HG02870 (cell line): ENCODE results near the gene FAM81A.
"Not testable (repeated sequence)": the region's sequence is repeated elsewhere in the genome, so short reads cannot be mapped to it uniquely, and the experiment has no call there.

Experiments used
- ATAC-seq: cut with Tn5 transposase; IDR thresholded peaks from one replicate; pipeline ENCODE4 v1.9.1; 2021; ENCODE audit warnings: mild to moderate bottlenecking, moderate library complexity; ENCODE audit not compliant: unreplicated experiment

FAM81A gene

GRCh38 chr15:59473226-59473625 is 35.2 kb downstream of the FAM81A start:
- no peak for ATAC-seq

DNA sequence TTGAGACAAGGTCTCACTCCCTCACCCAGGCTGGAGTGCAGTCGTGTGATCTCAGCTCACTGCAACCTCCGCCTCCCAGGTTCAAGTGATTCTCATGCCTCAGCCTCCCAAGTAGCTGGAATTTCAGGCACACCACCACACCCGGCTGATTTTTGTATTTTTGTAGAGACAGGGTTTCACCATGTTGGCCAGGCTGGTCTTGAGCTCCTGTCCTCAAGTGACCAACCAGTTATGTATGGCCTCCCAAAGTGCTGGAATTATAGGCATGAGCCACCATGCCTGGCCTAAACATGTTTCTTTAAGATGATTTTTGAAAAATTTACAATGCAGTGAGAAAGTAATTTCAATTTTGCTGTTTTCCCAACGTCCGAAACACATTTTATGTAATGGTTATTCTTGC is 37.2 kb downstream of the FAM81A start:
- not testable (repeated sequence) for ATAC-seq

- no peak for ATAC-seq
Observed at GRCh38 chr15:59484399-59484798, 46.4 kb downstream of the FAM81A start.

- no peak for ATAC-seq
Observed at GRCh38 chr15:59485036-59485435, 47.0 kb downstream of the FAM81A start.

GRCh38 chr15:59489485-59489884 is 51.5 kb downstream of the FAM81A start:
- ATAC-seq = not testable (repeated sequence)

- no peak for ATAC-seq
Observed at GRCh38 chr15:59491062-59491461, 53.1 kb downstream of the FAM81A start.

GRCh38 chr15:59492389-59493377 is 54.7 kb downstream of the FAM81A start:
- ATAC-seq = no peak

DNA sequence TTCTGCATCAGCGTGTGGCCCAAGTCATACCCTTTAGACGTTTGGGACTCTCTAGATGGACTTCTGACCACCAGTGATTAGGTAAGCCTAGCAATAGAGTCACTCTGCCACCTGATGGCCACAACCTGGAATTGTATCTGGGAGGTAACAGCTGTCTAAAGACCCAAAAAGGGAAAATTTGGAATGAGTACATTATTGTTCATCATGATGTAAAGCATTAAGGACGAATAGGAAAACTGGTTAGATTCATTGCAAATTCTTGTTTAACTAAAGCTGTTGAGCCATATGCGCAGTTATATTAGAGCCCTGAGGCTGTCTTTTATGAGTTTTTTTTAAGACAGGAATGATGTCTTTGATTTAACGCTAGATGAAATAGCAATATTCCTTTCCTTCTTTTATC is 63.6 kb downstream of the FAM81A start:
- ATAC-seq = no peak

DNA sequence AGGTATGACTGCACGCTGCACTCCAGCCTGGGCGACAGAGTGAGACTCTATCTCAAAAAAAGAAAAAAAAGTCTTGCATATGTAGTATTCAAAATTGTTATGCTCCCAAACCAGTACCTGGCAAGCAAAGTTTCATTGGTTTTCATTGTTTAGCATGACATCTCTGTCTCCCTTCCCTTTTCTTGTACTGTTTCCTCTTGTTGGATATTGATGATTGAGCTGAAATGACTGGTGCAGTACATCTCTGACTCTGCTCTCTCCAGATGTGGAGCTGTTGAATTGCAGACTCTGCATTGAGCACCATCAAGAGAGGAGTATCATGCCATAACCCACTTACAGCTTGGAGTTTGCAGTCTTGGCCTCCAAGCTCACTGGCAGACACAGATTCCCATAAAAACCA is 77.2 kb downstream of the FAM81A start:
- ATAC-seq = no peak

DNA sequence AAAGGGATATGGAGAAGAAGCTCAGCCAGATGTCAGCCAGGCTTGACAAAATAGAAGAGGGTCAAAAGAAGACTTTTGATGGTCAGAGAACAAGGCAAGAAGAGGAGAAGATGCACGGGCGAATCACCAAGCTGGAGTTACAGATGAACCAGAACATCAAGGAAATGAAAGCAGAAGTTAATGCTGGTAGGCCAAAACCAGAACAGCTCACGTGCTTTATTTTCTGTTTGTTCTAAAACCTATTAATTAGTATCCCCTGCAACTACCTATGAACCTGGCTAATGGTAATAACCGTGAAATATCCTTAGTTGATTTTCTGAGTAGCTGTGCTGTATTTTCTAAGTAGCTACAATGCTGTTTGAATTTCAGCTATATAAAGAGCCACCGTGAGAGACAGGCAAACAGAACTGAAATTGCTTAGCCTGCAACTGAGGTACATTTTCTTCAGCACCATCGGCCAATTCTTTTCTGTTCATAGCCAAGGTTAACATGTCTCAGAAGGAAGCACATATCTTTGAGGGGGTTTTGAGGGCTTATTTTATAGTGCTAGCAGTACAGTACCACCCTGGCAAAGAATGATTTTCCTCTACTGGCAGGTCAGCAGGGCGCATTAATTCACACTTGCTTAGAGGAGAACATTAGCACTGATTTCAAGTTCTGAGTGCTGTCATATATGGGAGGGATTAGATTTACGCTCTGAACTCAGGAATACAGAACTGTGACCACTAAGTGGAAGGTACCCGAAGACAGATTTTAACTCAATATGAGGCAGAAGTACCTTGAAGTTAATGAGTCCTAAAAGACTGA is 78.9 kb downstream of the FAM81A start:
- ATAC-seq = peak; percentile 49

DNA sequence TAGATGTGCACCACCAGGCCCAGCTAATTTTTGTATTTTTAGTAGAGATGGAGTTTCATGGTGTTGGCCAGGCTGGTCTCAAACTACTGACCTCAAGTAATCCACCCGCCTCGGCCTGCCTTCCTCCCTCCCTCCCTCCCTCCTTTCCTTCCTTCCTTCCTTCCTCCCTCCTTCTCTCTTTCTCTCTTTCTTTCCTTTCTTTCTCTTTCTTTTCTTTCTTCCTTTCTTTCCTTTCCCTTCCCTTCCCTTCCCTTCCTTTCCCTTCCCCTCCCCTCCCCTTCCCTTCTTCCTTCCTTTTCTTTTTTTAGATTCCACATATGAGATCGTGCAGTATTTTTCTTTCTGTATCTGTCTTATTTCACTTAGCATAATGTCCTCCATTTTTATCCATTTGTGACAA is 81.3 kb downstream of the FAM81A start:
- no peak for ATAC-seq

DNA sequence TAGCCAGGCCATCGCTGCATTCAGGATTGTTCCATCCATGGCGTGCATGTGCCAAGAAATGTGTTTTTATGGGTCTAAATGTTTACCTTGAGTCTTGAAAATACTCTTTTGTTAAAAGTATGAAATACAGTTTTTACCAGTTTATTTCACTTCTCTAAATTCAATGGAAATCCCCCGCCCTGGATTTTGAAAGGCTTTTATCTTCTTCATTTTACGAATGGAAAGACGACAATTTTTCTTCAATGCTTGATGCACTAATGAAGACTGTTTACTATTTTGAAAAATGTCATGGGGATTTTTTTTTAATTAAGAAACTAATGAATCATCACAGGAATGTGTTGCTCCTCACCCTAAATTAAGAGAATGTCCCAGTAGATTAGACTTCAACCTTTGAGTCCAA is 83.5 kb downstream of the FAM81A start:
- no peak for ATAC-seq

GRCh38 chr15:59522988-59523461 is 85.0 kb downstream of the FAM81A start:
- ATAC-seq = no peak

DNA sequence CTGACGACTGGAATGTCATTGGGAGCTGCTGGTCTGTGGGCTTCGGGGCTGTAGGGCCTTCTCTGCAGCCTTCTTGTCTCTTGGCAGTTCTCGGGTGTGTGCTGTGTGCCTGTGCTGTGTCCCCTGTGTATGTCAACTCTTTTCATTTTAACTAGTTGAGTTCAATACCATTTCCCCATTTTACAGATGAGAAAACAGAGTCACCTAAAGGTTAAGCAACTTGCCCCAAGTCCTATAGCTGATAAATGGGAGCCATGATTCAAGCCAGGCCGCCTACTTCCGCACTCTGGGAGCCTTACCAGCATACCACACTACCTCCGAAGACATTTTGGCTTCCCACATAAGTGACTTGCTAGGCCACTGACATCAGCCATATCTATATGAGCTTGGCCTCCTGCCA is 85.7 kb downstream of the FAM81A start:
- ATAC-seq = no peak

DNA sequence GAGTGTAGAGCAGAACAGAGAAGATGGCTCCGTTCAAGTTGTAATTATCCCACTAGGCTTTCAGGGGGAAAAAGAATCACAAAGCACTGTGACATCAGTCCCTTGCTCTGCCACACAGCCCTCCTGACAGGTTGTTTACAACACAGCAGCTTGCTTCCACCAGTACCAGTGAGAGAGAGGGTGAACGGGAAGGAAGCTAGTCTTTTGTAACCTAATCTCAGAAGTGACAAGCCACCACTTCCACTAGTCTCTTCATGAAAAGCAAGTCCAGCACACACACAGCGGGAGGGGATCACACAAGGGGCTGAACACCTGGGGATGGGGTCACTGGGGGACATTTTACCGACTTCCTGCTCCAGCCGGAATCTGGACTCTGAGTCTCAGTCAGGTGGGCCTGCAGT is 86.3 kb downstream of the FAM81A start:
- no peak for ATAC-seq

GRCh38 chr15:59526466-59526865 is 88.5 kb downstream of the FAM81A start:
- ATAC-seq = not testable (repeated sequence)

DNA sequence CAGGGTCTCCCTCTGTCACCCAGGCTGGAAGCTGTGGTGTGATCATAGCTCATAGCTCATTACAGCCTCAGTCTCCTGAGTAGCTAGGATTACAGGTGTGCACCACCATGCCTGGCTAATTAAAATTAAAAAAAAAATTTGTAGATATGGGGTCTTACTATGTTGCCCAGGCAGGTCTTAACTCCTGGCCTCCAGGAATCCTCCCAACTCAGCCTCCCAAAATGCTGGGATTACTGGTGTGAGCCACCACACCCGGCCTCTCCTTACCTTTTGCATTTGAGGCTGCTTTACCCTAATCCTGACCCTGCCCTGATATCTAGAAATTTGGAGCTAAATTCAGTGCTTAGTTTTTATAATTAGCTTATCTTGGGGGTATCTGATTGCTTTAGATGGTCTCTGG is 90.4 kb downstream of the FAM81A start:
- ATAC-seq = no peak

GRCh38 chr15:59528961-59529402 is 91.0 kb downstream of the FAM81A start:
- ATAC-seq = no peak

DNA sequence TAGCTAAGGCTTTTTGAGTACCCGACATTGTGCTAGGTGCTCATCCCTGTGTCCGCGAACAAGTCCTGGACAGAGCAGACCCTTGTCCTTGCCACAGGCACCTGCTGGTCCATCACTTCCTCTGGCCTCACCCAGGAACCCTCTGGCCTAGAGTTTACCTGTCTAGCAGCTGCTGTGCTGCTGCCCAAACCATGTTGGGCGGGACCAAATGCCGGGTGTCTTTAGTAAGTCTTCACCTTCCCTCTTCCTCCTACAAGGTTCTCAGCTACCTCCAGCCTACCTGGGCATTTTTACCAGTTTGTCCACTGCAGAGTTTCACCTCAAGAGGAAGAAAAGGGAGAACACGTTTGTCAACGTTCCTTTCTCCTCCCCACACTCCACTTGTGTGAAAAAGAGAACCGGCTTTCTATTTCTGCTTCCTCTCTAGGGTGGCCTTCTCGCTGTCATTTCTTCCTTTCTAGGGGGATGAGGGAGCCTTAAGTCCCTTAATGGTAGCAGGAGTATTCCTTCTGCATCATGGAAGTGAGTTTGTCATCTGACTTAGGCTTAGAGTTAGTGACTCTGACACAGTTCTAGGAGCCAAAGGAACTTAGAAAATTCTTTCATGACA is 93.2 kb downstream of the FAM81A start:
- no peak for ATAC-seq

- no peak for ATAC-seq
Observed at GRCh38 chr15:59532770-59533379, 94.9 kb downstream of the FAM81A start.

DNA sequence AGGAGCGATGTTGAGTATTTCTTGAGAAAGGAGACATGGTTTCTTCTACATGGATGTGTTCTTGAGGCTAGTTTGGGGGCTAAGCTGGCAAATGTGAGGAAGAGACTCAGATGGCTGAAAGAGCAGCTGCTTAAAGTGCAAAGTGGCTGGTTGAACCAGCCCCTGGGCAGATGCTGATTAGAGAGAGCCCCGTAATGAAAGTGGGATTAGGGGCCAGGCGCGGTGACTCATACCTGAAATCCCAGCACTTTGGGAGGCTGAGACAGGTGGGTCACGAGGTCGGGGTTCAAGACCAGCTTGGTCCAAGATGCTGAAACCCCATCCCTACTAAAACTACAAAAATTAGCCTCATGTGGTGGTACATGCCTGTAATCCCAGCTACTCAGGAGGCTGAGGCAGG is 98.6 kb downstream of the FAM81A start:
- no peak for ATAC-seq
